HG03521 (cell line): ENCODE measurements around the gene PRIM2.
"Not testable (repeated sequence)": the region's sequence is repeated elsewhere in the genome, so short reads cannot be mapped to it uniquely, and the experiment has no call there.

Experiments
- ATAC-seq: cut with Tn5 transposase; IDR thresholded peaks from one replicate; pipeline ENCODE4 v1.9.1; 2021; ENCODE audit warnings: mild to moderate bottlenecking, moderate library complexity; ENCODE audit not compliant: unreplicated experiment

The PRIM2 gene

GRCh38 chr6:57491795-57492194, 174.4 kb downstream of the PRIM2 start:
- ATAC-seq: not testable (repeated sequence)

- ATAC-seq: not testable (repeated sequence)
Measured at GRCh38 chr6:57496251-57496650, 178.8 kb downstream of the PRIM2 start.

GRCh38 chr6:57500368-57501021, 183.1 kb downstream of the PRIM2 start:
- not testable (repeated sequence) for ATAC-seq

GRCh38 chr6:57502387-57502786, 185.0 kb downstream of the PRIM2 start:
- not testable (repeated sequence) for ATAC-seq

GRCh38 chr6:57505251-57505650, 187.8 kb downstream of the PRIM2 start:
- not testable (repeated sequence) for ATAC-seq

GRCh38 chr6:57510390-57510789, 193.0 kb downstream of the PRIM2 start:
- not testable (repeated sequence) for ATAC-seq

GRCh38 chr6:57515171-57515570, 197.7 kb downstream of the PRIM2 start:
- ATAC-seq: not testable (repeated sequence)

- not testable (repeated sequence) for ATAC-seq
Measured at GRCh38 chr6:57515845-57516244, 198.4 kb downstream of the PRIM2 start.

- ATAC-seq: not testable (repeated sequence)
Measured at GRCh38 chr6:57516776-57517175, 199.3 kb downstream of the PRIM2 start.

- not testable (repeated sequence) for ATAC-seq
Measured at GRCh38 chr6:57519198-57519597, 201.8 kb downstream of the PRIM2 start.

GRCh38 chr6:57521085-57521484, 203.7 kb downstream of the PRIM2 start:
- not testable (repeated sequence) for ATAC-seq

GRCh38 chr6:57523221-57523620, 205.8 kb downstream of the PRIM2 start:
- not testable (repeated sequence) for ATAC-seq

GRCh38 chr6:57529755-57530154, 212.3 kb downstream of the PRIM2 start:
- ATAC-seq: not testable (repeated sequence)

GRCh38 chr6:57532660-57533059, 215.2 kb downstream of the PRIM2 start:
- ATAC-seq: not testable (repeated sequence)

- not testable (repeated sequence) for ATAC-seq
Measured at GRCh38 chr6:57535121-57535520, 217.7 kb downstream of the PRIM2 start.

- ATAC-seq: not testable (repeated sequence)
Measured at GRCh38 chr6:57535994-57536393, 218.6 kb downstream of the PRIM2 start.

GRCh38 chr6:57537916-57538315, 220.5 kb downstream of the PRIM2 start:
- ATAC-seq: not testable (repeated sequence)

- ATAC-seq: not testable (repeated sequence)
Measured at GRCh38 chr6:57551961-57552360, 234.5 kb downstream of the PRIM2 start.

- ATAC-seq: not testable (repeated sequence)
Measured at GRCh38 chr6:57557855-57558254, 240.4 kb downstream of the PRIM2 start.

GRCh38 chr6:57559170-57559569, 241.7 kb downstream of the PRIM2 start:
- ATAC-seq: not testable (repeated sequence)

GRCh38 chr6:57562233-57562632, 244.8 kb downstream of the PRIM2 start:
- ATAC-seq: not testable (repeated sequence)

- not testable (repeated sequence) for ATAC-seq
Measured at GRCh38 chr6:57572119-57572518, 254.7 kb downstream of the PRIM2 start.

GRCh38 chr6:57572844-57573243, 255.4 kb downstream of the PRIM2 start:
- not testable (repeated sequence) for ATAC-seq
